ENCODE measurements around the gene TUT7.

DNA sequence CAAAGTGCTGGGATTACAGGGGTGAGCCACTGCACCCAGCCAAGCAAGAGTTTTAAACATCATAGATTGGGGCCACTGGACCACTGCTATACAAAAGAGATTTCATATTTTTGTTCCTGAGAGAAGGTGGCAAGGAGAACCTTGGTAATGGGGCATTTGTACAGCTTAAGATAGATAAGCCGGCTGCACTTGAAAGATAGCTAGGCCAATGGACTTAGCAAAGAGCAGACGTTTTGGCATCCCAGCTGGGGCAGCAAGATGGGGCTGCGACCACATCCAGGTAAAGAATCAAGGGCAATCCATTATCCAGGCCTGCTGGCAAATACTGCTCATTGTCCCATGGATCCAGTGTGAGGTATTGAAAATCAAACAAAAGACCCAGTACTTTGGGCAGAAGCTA is 67.9 kb downstream of the TUT7 start:
- TF ChIP-seq, protein P1, sequence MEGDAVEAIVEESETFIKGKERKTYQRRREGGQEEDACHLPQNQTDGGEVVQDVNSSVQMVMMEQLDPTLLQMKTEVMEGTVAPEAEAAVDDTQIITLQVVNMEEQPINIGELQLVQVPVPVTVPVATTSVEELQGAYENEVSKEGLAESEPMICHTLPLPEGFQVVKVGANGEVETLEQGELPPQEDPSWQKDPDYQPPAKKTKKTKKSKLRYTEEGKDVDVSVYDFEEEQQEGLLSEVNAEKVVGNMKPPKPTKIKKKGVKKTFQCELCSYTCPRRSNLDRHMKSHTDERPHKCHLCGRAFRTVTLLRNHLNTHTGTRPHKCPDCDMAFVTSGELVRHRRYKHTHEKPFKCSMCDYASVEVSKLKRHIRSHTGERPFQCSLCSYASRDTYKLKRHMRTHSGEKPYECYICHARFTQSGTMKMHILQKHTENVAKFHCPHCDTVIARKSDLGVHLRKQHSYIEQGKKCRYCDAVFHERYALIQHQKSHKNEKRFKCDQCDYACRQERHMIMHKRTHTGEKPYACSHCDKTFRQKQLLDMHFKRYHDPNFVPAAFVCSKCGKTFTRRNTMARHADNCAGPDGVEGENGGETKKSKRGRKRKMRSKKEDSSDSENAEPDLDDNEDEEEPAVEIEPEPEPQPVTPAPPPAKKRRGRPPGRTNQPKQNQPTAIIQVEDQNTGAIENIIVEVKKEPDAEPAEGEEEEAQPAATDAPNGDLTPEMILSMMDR (IDR thresholded peaks at IDR 0.05 in 4 of 5, conservative IDR thresholded peaks at IDR 0.05 in 1 of 5) = no peak
- TF ChIP-seq POLR2A (IDR thresholded peaks at IDR 0.05) = no peak
